Measurements from ENCODE around the gene ADAMTSL4. TPM values are rescaled to one million over a fixed set of nuclear protein-coding genes. Genes with fewer than 3 reads are reported as not detected.

The ADAMTSL4 gene
- total RNA-seq, 1 donor: 5.4 TPM

- Histone ChIP-seq H3K4me3 (ENCODE audit: insufficient read depth, low read length) (no peak overlapping the region), H4K20me1 (ENCODE audit: insufficient read depth, low read length) (peaks cover 6% of the 10 kb centered on the region), H3K27me3 (ENCODE audit: insufficient read depth, low read length) (no peaks in the 10 kb centered on the region), H3K4me1 (ENCODE audit: insufficient read depth, low read length) (peaks cover 26% of the 10 kb centered on the region), H3K27ac (ENCODE audit: low read depth, low read length) (no peak overlapping the region), H2AFZ (ENCODE audit: low read length) (no peak overlapping the region), H3K36me3 (ENCODE audit: insufficient read depth, low read length) (peaks cover 9% of the 10 kb centered on the region), H3K4me2 (ENCODE audit: insufficient read depth, low read length) (no peak overlapping the region), H3K79me2 (ENCODE audit: insufficient read depth, low read length) (peaks cover 16% of the 10 kb centered on the region), H3K9me3 (ENCODE audit: low read depth, low read length) (no peaks in the 10 kb centered on the region)
- TF ChIP-seq CTCF (IDR thresholded peaks at IDR 0.05; ENCODE audit: extremely low read depth, low read depth, low read length): no peak
- DNase-seq (ENCODE audit: insufficient read length, low spot score, missing footprints): peak; percentile 34
Observed at GRCh38 chr1:150557813-150558212, 8.6 kb downstream of the ADAMTSL4 start.

- H3K79me2 ChIP-seq (ENCODE audit: insufficient read depth, low read length): peaks cover 16% of the 10 kb centered on the region
- no peak overlapping the region for H2AFZ ChIP-seq (ENCODE audit: low read length)
- H3K27ac ChIP-seq (ENCODE audit: low read depth, low read length): no peak overlapping the region
- H3K4me1 ChIP-seq (ENCODE audit: insufficient read depth, low read length): peaks cover 31% of the 10 kb centered on the region
- H3K9me3 ChIP-seq (ENCODE audit: low read depth, low read length): no peaks in the 10 kb centered on the region
- DNase-seq (ENCODE audit: insufficient read length, low spot score, missing footprints): peak; percentile 42
- H4K20me1 ChIP-seq (ENCODE audit: insufficient read depth, low read length): peaks cover 6% of the 10 kb centered on the region
- peak overlapping the region; percentile 17 for H3K4me3 ChIP-seq (ENCODE audit: insufficient read depth, low read length)
- no peak overlapping the region for H3K4me2 ChIP-seq (ENCODE audit: insufficient read depth, low read length)
- no peak for TF ChIP-seq CTCF (IDR thresholded peaks at IDR 0.05; ENCODE audit: extremely low read depth, low read depth, low read length)
- H3K36me3 ChIP-seq (ENCODE audit: insufficient read depth, low read length): peaks cover 9% of the 10 kb centered on the region
- H3K27me3 ChIP-seq (ENCODE audit: insufficient read depth, low read length): no peaks in the 10 kb centered on the region
Observed at GRCh38 chr1:150558303-150558704, 9.1 kb downstream of the ADAMTSL4 start.

GRCh38 chr1:150558761-150559655 lies 9.8 kb downstream of the ADAMTSL4 start:
- Histone ChIP-seq H4K20me1 (ENCODE audit: insufficient read depth, low read length) (peaks cover 6% of the 10 kb centered on the region), H3K4me3 (ENCODE audit: insufficient read depth, low read length) (peak overlapping the region; percentile 17), H3K4me2 (ENCODE audit: insufficient read depth, low read length) (no peak overlapping the region), H3K36me3 (ENCODE audit: insufficient read depth, low read length) (peaks cover 9% of the 10 kb centered on the region), H3K9me3 (ENCODE audit: low read depth, low read length) (no peaks in the 10 kb centered on the region), H2AFZ (ENCODE audit: low read length) (no peak overlapping the region), H3K27ac (ENCODE audit: low read depth, low read length) (peak overlapping the region; percentile 26), H3K27me3 (ENCODE audit: insufficient read depth, low read length) (no peaks in the 10 kb centered on the region), H3K4me1 (ENCODE audit: insufficient read depth, low read length) (peaks cover 38% of the 10 kb centered on the region), H3K79me2 (ENCODE audit: insufficient read depth, low read length) (peaks cover 16% of the 10 kb centered on the region)
- no peak for TF ChIP-seq CTCF (IDR thresholded peaks at IDR 0.05; ENCODE audit: extremely low read depth, low read depth, low read length)
- peak; percentile 76 for DNase-seq (ENCODE audit: insufficient read length, low spot score, missing footprints)

- no peak for TF ChIP-seq CTCF (IDR thresholded peaks at IDR 0.05; ENCODE audit: extremely low read depth, low read depth, low read length)
Observed at GRCh38 chr1:150559656-150560010, 10.4 kb downstream of the ADAMTSL4 start.

More at GRCh38 chr1:150559656-150560010, 10.4 kb downstream of the ADAMTSL4 start:
- H3K27me3 ChIP-seq (ENCODE audit: insufficient read depth, low read length): no peaks in the 10 kb centered on the region
- H3K9me3 ChIP-seq (ENCODE audit: low read depth, low read length): no peaks in the 10 kb centered on the region
- peaks cover 9% of the 10 kb centered on the region for H3K36me3 ChIP-seq (ENCODE audit: insufficient read depth, low read length)
- H4K20me1 ChIP-seq (ENCODE audit: insufficient read depth, low read length): peaks cover 6% of the 10 kb centered on the region
- H3K79me2 ChIP-seq (ENCODE audit: insufficient read depth, low read length): peaks cover 17% of the 10 kb centered on the region
- H3K4me1 ChIP-seq (ENCODE audit: insufficient read depth, low read length): peaks cover 44% of the 10 kb centered on the region
- H2AFZ ChIP-seq (ENCODE audit: low read length): no peak overlapping the region
- H3K4me3 ChIP-seq (ENCODE audit: insufficient read depth, low read length): no peak overlapping the region
- no peak overlapping the region for H3K4me2 ChIP-seq (ENCODE audit: insufficient read depth, low read length)
- DNase-seq (ENCODE audit: insufficient read length, low spot score, missing footprints): no peak
- peak overlapping the region; percentile 100 for H3K27ac ChIP-seq (ENCODE audit: low read depth, low read length)

Measured in osteoblast (primary cell).